Measurements from ENCODE around the gene SELENON.
"Not testable (repeated sequence)": the region's sequence is repeated elsewhere in the genome, so short reads cannot be mapped to it uniquely, and the experiment has no call there.

The SELENON gene

GRCh38 chr1:25832336-25833037 lies 32.5 kb downstream of the SELENON start:
- DNase-seq, result no peak

DNA sequence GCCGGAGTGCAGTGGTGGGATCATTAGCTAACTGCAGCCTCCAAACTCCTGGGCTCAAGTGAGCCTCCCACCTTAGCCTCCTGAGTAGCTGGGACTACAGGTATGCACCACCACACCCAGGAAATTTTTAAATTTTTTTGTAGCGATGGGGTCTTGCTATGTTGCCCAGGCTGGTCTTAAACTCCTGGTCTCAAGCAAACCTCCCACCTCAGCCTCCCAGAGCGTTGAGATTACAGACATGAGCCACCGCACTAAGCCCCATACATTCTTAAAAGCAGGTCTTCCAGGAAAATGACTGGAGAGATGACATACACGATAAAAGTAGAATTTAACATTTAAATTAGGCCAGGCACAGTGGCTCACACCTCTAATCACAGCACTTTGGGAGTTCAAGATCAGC lies 33.2 kb downstream of the SELENON start:
- no peak for DNase-seq

- DNase-seq, result no peak
These were observed 34.9 kb downstream of the SELENON start for GRCh38 chr1:25834894-25835293.

GRCh38 chr1:25836695-25837094 lies 36.7 kb downstream of the SELENON start:
- DNase-seq, result no peak

DNA sequence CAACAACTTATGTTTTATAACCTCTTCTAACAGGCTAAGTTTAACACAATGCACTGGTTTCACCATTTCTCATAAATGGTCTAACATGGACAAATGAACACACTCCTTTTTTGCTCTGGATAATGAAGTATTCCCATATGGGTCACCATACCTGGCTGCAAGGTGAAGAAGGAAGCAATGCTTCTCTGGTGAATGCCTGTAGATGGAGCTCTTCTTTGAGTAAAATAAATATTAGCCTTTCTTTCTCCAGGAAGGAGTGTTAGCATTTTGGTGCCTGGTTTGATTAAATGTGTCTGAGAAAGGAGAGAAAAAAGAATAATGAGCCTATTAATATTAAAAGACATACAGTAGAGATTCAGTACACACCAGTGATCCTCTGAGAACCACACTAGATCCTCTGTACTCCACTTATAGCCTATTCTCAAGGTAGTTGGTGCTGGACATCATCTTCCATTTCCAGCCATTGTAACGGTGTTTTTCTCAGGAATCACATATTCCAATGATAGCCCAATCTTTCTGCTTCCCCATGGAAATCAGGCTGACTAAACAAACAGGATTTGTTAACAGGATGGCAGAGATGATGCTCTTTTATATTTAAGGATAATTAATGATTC lies 37.4 kb downstream of the SELENON start:
- no peak for DNase-seq

GRCh38 chr1:25839808-25840207 lies 39.8 kb downstream of the SELENON start:
- DNase-seq, result not testable (repeated sequence)

DNA sequence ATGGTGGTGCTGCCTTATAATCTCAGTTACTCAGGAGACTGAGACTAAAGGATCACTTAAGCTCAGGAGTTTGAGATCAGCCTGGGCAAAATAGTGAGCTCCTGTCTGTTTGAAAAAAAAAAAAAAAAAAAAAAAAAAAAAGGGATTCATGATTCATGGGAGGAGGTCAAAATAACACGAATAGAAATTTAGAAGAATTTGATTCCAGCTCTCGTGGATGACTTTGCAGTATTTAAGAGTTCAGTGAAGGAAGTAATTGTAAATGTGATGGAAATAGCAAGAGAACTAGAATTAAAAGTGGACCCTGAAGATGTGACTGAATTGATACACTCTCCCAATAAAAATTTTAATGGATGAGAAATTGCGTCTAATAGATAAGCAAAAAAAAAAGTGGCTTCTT lies 43.5 kb downstream of the SELENON start:
- no peak for DNase-seq

DNA sequence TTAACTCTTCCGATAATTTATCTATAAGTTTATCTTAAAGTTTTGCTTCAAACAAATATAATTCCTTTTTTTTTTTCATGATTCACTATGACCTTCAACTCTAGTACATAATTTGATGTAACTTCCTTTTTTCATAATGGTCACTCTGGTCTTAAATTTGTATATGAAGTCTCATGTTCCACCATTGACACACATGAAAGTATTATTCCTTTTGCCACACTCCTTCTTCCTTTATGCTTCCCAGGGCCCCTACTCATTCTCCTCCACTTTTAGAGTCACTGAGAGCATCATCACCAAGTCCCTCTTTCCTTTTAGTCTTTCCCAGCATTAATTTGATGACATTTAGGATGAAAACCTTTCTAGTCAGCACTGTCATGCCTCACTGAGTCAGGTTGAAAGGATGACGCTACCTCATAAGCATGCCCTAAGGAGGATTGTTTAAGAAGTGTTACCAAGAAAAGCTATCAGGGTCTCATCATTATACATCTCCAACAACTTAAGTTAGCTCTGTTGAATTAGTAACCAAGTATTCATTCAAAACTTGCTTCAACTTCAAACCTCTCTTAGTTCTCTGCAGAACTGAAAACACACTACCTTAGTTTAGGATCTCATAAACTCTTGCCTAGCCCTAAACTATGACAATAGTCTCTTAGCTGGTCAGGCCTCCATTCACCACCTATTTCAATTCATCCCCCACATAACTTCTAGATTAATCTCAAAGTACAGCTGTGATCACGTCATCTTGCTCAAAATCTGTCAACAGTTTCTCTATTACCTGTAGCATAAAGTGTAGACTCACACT lies 44.7 kb downstream of the SELENON start:
- DNase-seq, result no peak

- DNase-seq, result no peak
These were observed 45.7 kb downstream of the SELENON start for GRCh38 chr1:25845664-25846063.

- DNase-seq, result no peak
These were observed 47.9 kb downstream of the SELENON start for GRCh38 chr1:25847929-25848328.

DNA sequence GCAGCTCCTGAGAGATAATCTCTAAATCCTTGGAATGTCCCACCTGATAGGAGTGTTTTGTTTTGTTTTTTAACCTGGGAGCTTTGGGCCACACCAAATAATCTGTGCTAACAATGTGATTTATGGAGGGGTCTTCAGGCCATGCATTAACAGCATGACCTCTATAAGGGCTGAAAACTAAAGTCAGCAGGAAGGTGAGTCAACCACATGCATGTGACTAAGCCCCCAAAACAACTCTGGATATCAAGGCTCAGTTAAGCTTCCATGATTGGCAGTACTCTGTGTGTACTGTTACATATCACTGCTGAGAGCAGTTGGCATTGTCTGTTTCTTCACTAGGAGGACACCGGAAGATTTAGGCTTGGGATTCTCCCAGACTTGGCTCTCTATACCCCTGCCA lies 48.5 kb downstream of the SELENON start:
- DNase-seq, result no peak

GRCh38 chr1:25854554-25854953 lies 54.6 kb downstream of the SELENON start:
- peak; percentile 87 for DNase-seq

- no peak for DNase-seq
These were observed 56.9 kb downstream of the SELENON start for GRCh38 chr1:25856856-25857255.

- peak; percentile 40 for DNase-seq
These were observed 58.5 kb downstream of the SELENON start for GRCh38 chr1:25858494-25858893.

DNA sequence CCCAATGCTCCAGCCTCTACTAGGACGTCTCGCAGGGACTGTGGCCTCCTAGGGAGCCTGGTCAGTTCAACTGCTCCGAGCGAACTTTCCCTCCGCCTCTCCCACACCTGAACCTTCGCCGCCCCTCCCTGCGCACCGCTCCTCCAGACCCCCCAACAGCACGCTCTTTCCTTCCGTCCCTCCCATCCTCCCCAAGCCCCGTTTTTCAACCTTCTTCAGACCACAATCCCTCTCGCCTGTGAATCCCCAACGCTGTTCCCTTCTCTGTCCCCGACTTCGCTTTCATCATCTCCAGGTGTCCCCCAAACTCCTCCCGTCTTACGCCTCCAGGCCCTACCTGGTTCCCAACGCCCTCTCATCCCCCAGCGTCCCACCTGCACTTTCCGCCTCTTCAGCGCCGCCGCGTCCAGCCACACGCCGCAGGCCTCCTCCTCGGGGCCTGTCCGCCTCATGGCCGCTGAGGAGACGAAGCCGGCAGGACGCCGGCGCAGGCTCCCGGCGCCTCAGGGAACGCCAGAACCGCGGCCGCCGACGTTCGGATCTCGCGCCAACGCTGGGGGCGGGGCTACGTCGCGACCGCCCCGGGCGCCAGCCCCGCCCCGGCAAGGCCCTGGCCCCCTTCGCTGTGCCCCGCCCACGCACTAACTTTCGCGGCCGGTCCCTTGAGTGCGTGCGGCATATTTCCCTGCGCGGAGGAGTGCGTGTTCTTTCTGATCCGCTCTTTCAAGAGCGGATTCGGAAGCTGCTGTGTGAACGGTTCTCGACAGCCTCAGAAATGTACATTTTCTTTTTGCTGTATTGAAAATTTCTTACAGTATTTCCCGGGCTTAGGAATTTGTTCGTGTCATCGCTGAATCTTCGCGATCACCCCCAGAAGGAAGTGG lies 59.2 kb downstream of the SELENON start, which contains the start of gene AUNIP:
Gene AUNIP (minus strand): TSS at position 552 of the 884 bp plus-strand sequence. CDS start 100 bp downstream, at position 452.
- DNase-seq, result peak; percentile 96

GRCh38 chr1:25861316-25862286 lies 61.6 kb downstream of the SELENON start:
- peak; percentile 88 for DNase-seq

GRCh38 chr1:25862785-25863485 lies 62.9 kb downstream of the SELENON start:
- no peak for DNase-seq

- no peak for DNase-seq
These were observed 63.7 kb downstream of the SELENON start for GRCh38 chr1:25863486-25864262.

DNA sequence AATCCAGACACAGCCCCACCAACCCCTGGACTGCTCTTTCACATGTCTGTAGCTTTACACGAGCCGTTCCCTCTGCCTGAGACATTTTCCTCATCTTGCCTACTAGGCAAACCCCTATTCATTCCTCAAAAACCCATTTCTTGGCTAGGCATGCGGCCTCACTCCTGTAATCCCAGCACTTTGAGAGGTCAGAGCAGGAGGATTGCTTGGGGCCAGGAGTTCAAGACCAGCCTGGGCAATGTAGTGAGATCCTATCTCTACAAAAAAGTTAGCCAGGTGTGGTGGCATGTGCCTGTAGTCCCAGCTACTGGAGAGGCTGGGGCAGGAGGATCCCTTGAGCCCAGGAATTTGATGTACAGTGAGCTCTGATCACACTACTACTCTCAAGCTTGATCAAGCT lies 64.4 kb downstream of the SELENON start:
- no peak for DNase-seq

DNA sequence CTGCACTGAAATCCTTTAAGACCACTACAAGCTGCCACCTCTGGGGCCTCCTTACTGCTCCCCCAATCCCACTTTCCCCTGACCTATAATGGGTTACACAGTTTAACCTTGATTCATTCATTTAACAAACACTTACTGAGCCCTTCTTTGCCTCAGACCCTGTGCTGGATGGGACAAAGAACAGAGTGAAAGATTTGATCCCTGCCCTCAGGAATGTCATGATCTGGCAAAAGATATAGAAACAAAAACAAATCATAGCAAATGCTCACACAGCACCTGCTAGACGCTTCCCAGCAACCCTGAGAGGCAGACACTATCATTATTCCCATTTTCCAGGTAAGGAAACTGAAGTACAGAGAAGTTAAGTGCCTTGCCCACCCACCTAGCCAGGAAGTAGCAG lies 66.3 kb downstream of the SELENON start:
- no peak for DNase-seq

Measured in hematopoietic multipotent progenitor cell treated with erythropoietin and hydrocortisone succinate and interleukin-3 and kit ligand, for 6 days (in vitro differentiated cells).